HEK293T (cell line): ENCODE results near the gene METTL3.

Source experiments
- CTCF ChIA-PET: fragments of 350-600 bp; formaldehyde crosslinking; extraction: SDS; loops from one replicate; lab custom pipeline; 2021; ENCODE audit warnings: antibody characterized with exemption, inconsistent platforms; lab: Yijun Ruan, JAX
- POLR2A ChIA-PET: fragments of 350-600 bp; formaldehyde crosslinking; extraction: SDS; loops from one replicate; lab custom pipeline; 2020; ENCODE audit warnings: antibody characterized with exemption, inconsistent platforms; lab: Yijun Ruan, JAX
- DNase-seq: peaks from one replicate; pipeline ENCODE4 v3.0.0; 2012; ENCODE audit warnings: mixed read lengths; ENCODE audit errors: extremely low spot score
- ARNT ChIP-seq: fragments of 450-650 bp; IDR thresholded peaks from 2 replicates; pipeline ENCODE4 v1.6.1; 2017; ENCODE audit warnings: mild to moderate bottlenecking
- BHLHE40 ChIP-seq: fragments of 450-650 bp; IDR thresholded peaks from 2 replicates; pipeline ENCODE4 v1.6.1; 2016; ENCODE audit warnings: mild to moderate bottlenecking, moderate library complexity, borderline replicate concordance
- CTBP1 ChIP-seq: fragments of 450-650 bp; IDR thresholded peaks from 2 replicates; pipeline ENCODE4 v1.6.1; 2016; ENCODE audit warnings: borderline replicate concordance
- ELF4 ChIP-seq: fragments of 450-650 bp; IDR thresholded peaks from 2 replicates; pipeline ENCODE4 v1.6.1; 2017; ENCODE audit warnings: antibody characterized with exemption
- FOXA1 ChIP-seq: fragments of 450-650 bp; IDR thresholded peaks from 2 replicates; pipeline ENCODE4 v1.6.1; 2016; ENCODE audit warnings: mild to moderate bottlenecking
- FOXK2 ChIP-seq: fragments of 450-650 bp; IDR thresholded peaks from 2 replicates; pipeline ENCODE4 v1.6.1; 2016; ENCODE audit warnings: mild to moderate bottlenecking
- FOXM1 ChIP-seq: fragments of 450-650 bp; IDR thresholded peaks from 2 replicates; pipeline ENCODE4 v1.6.1; 2017; ENCODE audit warnings: mild to moderate bottlenecking, borderline replicate concordance
- HDGF ChIP-seq: fragments of 450-650 bp; IDR thresholded peaks from 2 replicates; pipeline ENCODE4 v1.6.1; 2017; ENCODE audit warnings: antibody characterized with exemption, borderline replicate concordance
- L3MBTL2 ChIP-seq: fragments of 450-650 bp; conservative IDR thresholded peaks from 2 replicates; pipeline ENCODE4 v1.6.1; 2016; ENCODE audit warnings: mild to moderate bottlenecking
- LEF1 ChIP-seq: fragments of 450-650 bp; IDR thresholded peaks from 2 replicates; pipeline ENCODE4 v1.6.1; 2017; ENCODE audit warnings: mild to moderate bottlenecking, borderline replicate concordance
- NFRKB ChIP-seq: fragments of 450-650 bp; IDR thresholded peaks from 2 replicates; pipeline ENCODE4 v1.6.1; 2016; ENCODE audit warnings: mild to moderate bottlenecking, moderate library complexity
- PKNOX1 ChIP-seq: fragments of 450-650 bp; IDR thresholded peaks from 2 replicates; pipeline ENCODE4 v1.6.1; 2016
- SP1 ChIP-seq: fragments of 450-650 bp; IDR thresholded peaks from 2 replicates; pipeline ENCODE4 v1.6.1; 2017
- SUZ12 ChIP-seq: fragments of 450-650 bp; IDR thresholded peaks from 2 replicates; pipeline ENCODE4 v1.6.1; 2016; ENCODE audit warnings: mild to moderate bottlenecking
- TARDBP ChIP-seq: fragments of 450-650 bp; IDR thresholded peaks from 2 replicates; pipeline ENCODE4 v1.6.1; 2016
- ZNF384 ChIP-seq: fragments of 450-650 bp; IDR thresholded peaks from 2 replicates; pipeline ENCODE4 v1.6.1; 2016

Gene METTL3

GRCh38 chr14:21520767-21521166 is 9.6 kb upstream of the METTL3 start:
- no peak for DNase-seq
- TF ChIP-seq BHLHE40 (no peak), FOXK2 (no peak), TARDBP (no peak), L3MBTL2 (no peak), ZNF384 (no peak), HDGF (no peak)
- ChIA-PET POLR2A (interaction anchor here (12.6 kb wide), 1 partner anchor 8 kb away, joined by 257 read pairs; the partner anchor contains the start of gene METTL3), CTCF (no interaction called here)

GRCh38 chr14:21518725-21519124 is 7.6 kb upstream of the METTL3 start:
- POLR2A ChIA-PET: interaction anchor here (12.6 kb wide), 1 partner anchor 6 kb away, joined by 257 read pairs; the partner anchor contains the start of gene METTL3
- no peak for TF ChIP-seq ARNT
- no peak for TF ChIP-seq ELF4
- no peak for TF ChIP-seq PKNOX1
- TF ChIP-seq L3MBTL2: no peak
- no peak for TF ChIP-seq FOXK2
- TF ChIP-seq LEF1: no peak
- TF ChIP-seq CTBP1: no peak
- TF ChIP-seq SUZ12: no peak
- CTCF ChIA-PET: no interaction called here
- DNase-seq: no peak

- ChIA-PET POLR2A (interaction anchor here (10.7 kb wide), 1 partner anchor 11 kb away, joined by 257 read pairs; the partner anchor contains the start of gene SALL2), CTCF (interaction anchor here (1.3 kb wide), 1 partner anchor 43 kb away, joined by 3 read pairs; no protein-coding TSS in a partner anchor)
- TF ChIP-seq CTBP1 (no peak), FOXK2 (no peak), SUZ12 (no peak), TARDBP (no peak), PKNOX1 (no peak), ARNT (no peak), L3MBTL2 (no peak), ZNF384 (no peak), HDGF (no peak), LEF1 (no peak)
- DNase-seq: no peak
These were observed 3.2 kb upstream of the METTL3 start for GRCh38 chr14:21514341-21514740.

- no peak for DNase-seq
- TF ChIP-seq LEF1 (no peak), BHLHE40 (no peak), CTBP1 (no peak), ELF4 (no peak), FOXK2 (no peak), HDGF (no peak), SUZ12 (no peak), FOXA1 (no peak), SP1 (no peak)
- ChIA-PET POLR2A (interaction anchor here (1.9 to 10.7 kb wide), 3 partner anchors 8 to 15 kb away, joined by 21 to 257 read pairs (median 24); partner anchors contain the start of gene SALL2), CTCF (no interaction called here)
These were observed 1.6 kb downstream of the METTL3 start for GRCh38 chr14:21509432-21510143.

GRCh38 chr14:21506557-21506956 is 4.6 kb downstream of the METTL3 start:
- ChIA-PET POLR2A (no interaction called here), CTCF (no interaction called here)
- no peak for TF ChIP-seq SUZ12
- no peak for DNase-seq

GRCh38 chr14:21505012-21505553 is 6.1 kb downstream of the METTL3 start:
- TF ChIP-seq SUZ12 (no peak), L3MBTL2 (no peak)
- no peak for DNase-seq
- CTCF ChIA-PET: no interaction called here
- POLR2A ChIA-PET: no interaction called here

- DNase-seq: no peak
- ChIA-PET POLR2A (interaction anchor here (3.4 kb wide), 1 partner anchor 8 kb away, joined by 21 read pairs; the partner anchor contains the start of gene METTL3), CTCF (no interaction called here)
- TF ChIP-seq BHLHE40 (no peak), SP1 (no peak), L3MBTL2 (no peak), SUZ12 (no peak), FOXM1 (no peak), ARNT (no peak), NFRKB (no peak)
These were observed 7.8 kb downstream of the METTL3 start for GRCh38 chr14:21503376-21503775.
